K562 treated with DMSO at 1 percent for 4 hours (cell line): Measurements from ENCODE around the gene ARHGDIG. TPM values are rescaled to one million over a fixed set of nuclear protein-coding genes. Genes with fewer than 3 reads are reported as not detected.

Experiments
- total RNA-seq: library from RNA; unstranded; fragments of 300-600 nt; gene quantifications from 2 replicates; pipeline ENCODE4 v1.2.3, GENCODE V29; 2022; ENCODE audit not compliant: insufficient read depth

The ARHGDIG gene
- total RNA-seq = not detected in 2 replicates

GRCh38 chr16:280552-280951 is at the start of gene ARHGDIG:
TSS of gene ARHGDIG (plus strand) at chr16:280591. CDS start at chr16:280681, 90 bp downstream.

GRCh38 chr16:234468-235305 is 45.7 kb upstream of the ARHGDIG start, which contains the start of gene FAM234A:
TSS of gene FAM234A (plus strand) at chr16:234821. CDS start at chr16:254414, 19,593 bp downstream.

GRCh38 chr16:275786-276232 is 4.6 kb upstream of the ARHGDIG start, which contains the start of gene RGS11:
TSS of gene RGS11 (minus strand) at chr16:275944. CDS start at chr16:275911, 33 bp downstream.

GRCh38 chr16:283033-283805 is 2.8 kb downstream of the ARHGDIG start, which contains the start of gene PDIA2:
TSS of gene PDIA2 (plus strand) at chr16:283164. CDS start at chr16:283170, 6 bp downstream.

Other genes with a start within 250 kb of the ARHGDIG start
- gene POLR3K, start 227.0 kb upstream of the ARHGDIG start, total RNA-seq = 32.7 and 37.3 TPM in 2 replicates
- gene SNRNP25, start 226.8 kb upstream of the ARHGDIG start, total RNA-seq = 58.5 and 73.6 TPM in 2 replicates
- 5.6 and 7.5 TPM in 2 replicates for gene RHBDF1, start 208.0 kb upstream of the ARHGDIG start, total RNA-seq
- 118 and 129 TPM in 2 replicates for gene MPG, start 202.4 kb upstream of the ARHGDIG start, total RNA-seq
- 43.9 and 58.2 TPM in 2 replicates for gene NPRL3, start 141.9 kb upstream of the ARHGDIG start, total RNA-seq
- 123 and 148 TPM in 2 replicates for gene HBZ, start 127.9 kb upstream of the ARHGDIG start, total RNA-seq
- gene HBM, start 114.6 kb upstream of the ARHGDIG start, total RNA-seq = not detected in 2 replicates
- gene HBA2, start 107.7 kb upstream of the ARHGDIG start, total RNA-seq = 142 and 148 TPM in 2 replicates
- gene HBA1, start 103.9 kb upstream of the ARHGDIG start, total RNA-seq = 686 and 796 TPM in 2 replicates
- 73.8 and 75.2 TPM in 2 replicates for gene HBQ1, start 100.1 kb upstream of the ARHGDIG start, total RNA-seq
- gene LUC7L, start 51.1 kb upstream of the ARHGDIG start, total RNA-seq = 28.5 and 37.4 TPM in 2 replicates
- 74.0 and 87.1 TPM in 2 replicates for gene FAM234A, start 45.8 kb upstream of the ARHGDIG start, total RNA-seq
- not detected in 2 replicates for gene RGS11, start 4.6 kb upstream of the ARHGDIG start, total RNA-seq
- gene PDIA2, start 2.6 kb downstream of the ARHGDIG start, total RNA-seq = not detected in 2 replicates
- 34.9 and 37.3 TPM in 2 replicates for gene AXIN1, start 72.1 kb downstream of the ARHGDIG start, total RNA-seq
- gene MRPL28, start 89.9 kb downstream of the ARHGDIG start, total RNA-seq = 104 and 108 TPM in 2 replicates
- gene PGAP6, start 101.4 kb downstream of the ARHGDIG start, total RNA-seq = 102 and 116 TPM in 2 replicates
- 226 and 252 TPM in 2 replicates for gene NME4, start 116.6 kb downstream of the ARHGDIG start, total RNA-seq
- 33.8 and 38.1 TPM in 2 replicates for gene DECR2, start 121.3 kb downstream of the ARHGDIG start, total RNA-seq
- gene RAB11FIP3, start 145.1 kb downstream of the ARHGDIG start, total RNA-seq = 10.8 and 10.9 TPM in 2 replicates
- 55.1 and 67.7 TPM in 2 replicates for gene CAPN15, start 247.1 kb downstream of the ARHGDIG start, total RNA-seq